Inflammatory macrophage treated with lipopolysaccharide for 1 hour (primary cell): ENCODE measurements around the gene KCNIP3.
"Not testable (repeated sequence)": the region's sequence is repeated elsewhere in the genome, so short reads cannot be mapped to it uniquely, and the experiment has no call there.

ENCODE experiments used
- DNase-seq, 2 donors: peaks; one replicate each; pipeline ENCODE4 v3.0.0-alpha.2; 2020 to 2022

The KCNIP3 gene

DNA sequence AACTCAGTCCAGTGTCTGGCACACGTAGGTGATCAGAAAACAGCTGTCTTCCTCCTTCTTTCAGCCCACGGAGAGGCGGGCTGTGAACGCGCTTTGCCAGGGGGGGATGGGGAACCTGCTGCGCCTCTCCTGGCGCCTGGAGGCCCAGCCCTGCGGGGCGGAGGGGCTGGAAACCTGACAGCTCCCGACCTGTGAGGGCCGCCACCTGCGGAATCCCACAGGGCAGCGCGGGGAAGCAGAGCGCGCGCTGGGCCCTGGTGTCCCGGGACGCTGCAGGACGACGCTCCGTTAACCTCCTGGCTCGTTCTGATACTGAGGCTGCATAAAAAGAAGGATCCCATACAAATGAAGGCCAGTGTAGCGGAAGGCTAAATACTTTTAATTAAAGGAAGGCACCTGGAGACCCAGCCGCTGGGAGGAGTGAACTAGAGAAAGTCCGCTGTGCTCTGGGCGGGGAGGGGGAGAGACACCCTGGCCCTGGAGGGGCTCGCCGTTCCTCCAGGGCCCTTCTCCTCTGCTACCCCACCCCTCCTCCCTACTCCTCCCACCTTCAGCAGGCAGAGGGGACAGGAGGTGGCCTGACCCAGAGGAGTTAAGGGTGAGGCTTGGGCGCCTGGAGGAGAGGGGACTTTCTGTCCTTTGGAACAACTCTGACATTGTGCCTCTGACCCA, 130.2 kb downstream of the KCNIP3 start:
- not testable (repeated sequence) for DNase-seq

GRCh38 chr2:95429748-95430467, 132.8 kb downstream of the KCNIP3 start:
- DNase-seq = not testable (repeated sequence)

- not testable (repeated sequence) for DNase-seq
Observed at GRCh38 chr2:95433373-95433772, 136.2 kb downstream of the KCNIP3 start.

DNA sequence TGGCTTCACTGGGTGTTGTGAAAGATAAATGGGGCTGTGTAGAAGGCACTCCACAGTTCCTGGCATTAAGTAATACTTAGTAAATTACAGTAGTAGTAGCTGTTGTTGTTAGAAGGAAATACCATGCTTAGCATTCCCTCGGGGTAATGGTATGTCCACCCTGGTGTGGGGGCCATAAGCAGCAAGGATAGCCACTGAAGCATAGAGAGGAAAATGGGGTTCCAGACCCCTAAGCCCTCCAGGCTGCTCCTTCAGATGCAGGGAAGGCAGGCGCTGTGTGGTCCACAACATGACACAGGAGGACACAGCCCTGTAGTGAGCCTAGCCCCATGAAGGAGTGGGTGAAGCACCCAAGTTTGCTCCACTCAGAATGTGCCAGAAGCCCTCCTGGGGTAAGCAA, 136.8 kb downstream of the KCNIP3 start:
- DNase-seq = not testable (repeated sequence)

DNA sequence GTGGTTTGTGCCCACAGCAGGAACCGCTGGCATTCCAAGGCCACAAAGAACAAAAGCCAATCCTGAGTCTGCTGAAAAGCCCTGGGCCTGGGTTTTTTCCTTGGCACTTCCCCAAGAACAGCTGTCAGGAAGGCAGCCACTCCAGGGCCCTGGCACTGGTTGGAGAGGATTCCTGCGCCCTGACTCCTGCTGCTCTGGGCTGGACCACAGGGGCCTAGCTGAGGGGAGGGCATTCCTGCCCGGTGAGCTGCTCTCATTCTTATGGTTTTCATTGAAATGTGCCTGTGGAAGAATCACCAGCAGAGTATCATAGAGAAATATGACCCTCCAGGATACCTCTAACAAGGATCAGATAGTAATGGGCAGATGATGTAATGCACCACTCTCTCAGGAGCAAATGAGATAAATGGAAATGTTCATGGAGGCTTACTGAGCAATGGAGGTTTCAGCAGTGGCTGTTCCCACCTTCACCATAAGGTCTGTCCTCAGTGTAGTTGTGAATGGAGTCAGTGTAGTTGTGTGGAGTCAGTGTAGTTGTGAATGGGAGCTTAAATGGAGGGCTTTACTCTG, 137.4 kb downstream of the KCNIP3 start:
- not testable (repeated sequence) for DNase-seq

DNA sequence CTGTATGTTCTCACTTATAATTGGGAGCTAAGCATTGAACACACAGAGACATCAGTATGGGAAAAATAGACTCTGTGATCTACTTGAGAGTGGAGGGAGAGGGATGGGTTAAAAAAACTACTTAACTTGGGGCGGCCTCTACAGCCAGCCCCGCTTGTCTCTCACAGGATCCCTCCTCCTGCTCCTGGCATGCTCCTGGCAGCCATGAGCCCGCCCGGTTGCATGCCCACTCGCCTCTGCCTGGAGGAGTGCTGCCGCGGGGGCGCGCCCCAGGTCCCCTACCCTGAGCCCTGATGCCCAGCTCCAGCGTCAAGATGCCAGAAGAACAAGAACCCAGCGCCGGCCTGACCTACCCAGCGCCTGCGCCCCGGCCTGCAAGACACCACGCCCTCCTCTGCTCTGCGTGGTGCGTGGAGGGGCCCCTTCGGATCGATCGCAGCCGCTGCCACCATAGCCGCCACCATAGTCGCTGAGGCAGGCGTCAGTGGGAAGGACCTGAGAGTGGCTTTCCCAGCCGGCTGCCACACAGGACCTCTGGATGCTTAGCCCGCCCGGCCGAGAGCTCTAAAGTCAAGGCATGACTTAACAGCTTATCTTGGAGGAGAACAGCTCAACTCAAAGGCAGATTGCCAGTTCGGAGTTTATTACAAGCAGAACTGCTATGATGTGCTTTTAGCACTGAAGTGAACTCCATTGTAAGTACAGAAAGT, 138.2 kb downstream of the KCNIP3 start:
- DNase-seq = not testable (repeated sequence)
